CD14-positive monocyte (primary cell): Measurements from ENCODE around the gene TFB1M. TPM values are rescaled to one million over a fixed set of nuclear protein-coding genes. Genes with fewer than 3 reads are reported as not detected.

Experiments
- DNase-seq, 3 donors: peaks; one replicate each; pipeline ENCODE4 v3.0.0-alpha.2; 2011 to 2022
- H2AFZ ChIP-seq: 2 replicates; pipeline ENCODE4 v1.6.0; 2012; ENCODE audit warnings: mild to moderate bottlenecking, low read depth, low read length, inconsistent platforms; ENCODE audit not compliant: insufficient read depth, poor library complexity, severe bottlenecking
- H3K27ac ChIP-seq, 2 donors: 1 replicate in 1 of 2; 2 replicates in 1 of 2; pipeline ENCODE4 v1.5.1; 2012 to 2013; ENCODE audit warnings: low read length in 2 of 2, control low read depth in 1 of 2, inconsistent platforms in 1 of 2, low read depth in 1 of 2, mild to moderate bottlenecking in 1 of 2
- H3K27me3 ChIP-seq, 2 donors: one replicate each; pipeline versions ENCODE4 v1.6.0 to v1.6.1; 2011 to 2013; ENCODE audit warnings: low read length in 2 of 2; ENCODE audit not compliant: control insufficient read depth in 2 of 2, insufficient read depth in 2 of 2
- H3K36me3 ChIP-seq, 2 donors: replicated peaks in 1 of 2; 1 replicate in 1 of 2; 2 replicates in 1 of 2; pipeline versions ENCODE4 v1.5.1 to v1.6.1; 2012 to 2013; ENCODE audit warnings: low read length in 2 of 2, control low read depth in 1 of 2, inconsistent platforms in 1 of 2, mild to moderate bottlenecking in 1 of 2; ENCODE audit not compliant: insufficient read depth in 2 of 2, control insufficient read depth in 1 of 2
- H3K4me1 ChIP-seq, 2 donors: 1 replicate in 1 of 2; 2 replicates in 1 of 2; pipeline versions ENCODE4 v1.5.1 to v1.6.1; 2012 to 2013; ENCODE audit warnings: low read length in 2 of 2, control low read depth in 1 of 2, inconsistent platforms in 1 of 2, mild to moderate bottlenecking in 1 of 2, moderate library complexity in 1 of 2; ENCODE audit not compliant: insufficient read depth in 2 of 2, control insufficient read depth in 1 of 2
- H3K4me2 ChIP-seq: replicated peaks from 2 replicates; pipeline ENCODE3; 2012; ENCODE audit warnings: low read length, moderate library complexity, mild to moderate bottlenecking; ENCODE audit not compliant: poor library complexity, severe bottlenecking; ENCODE audit errors: extremely low read depth
- H3K4me3 ChIP-seq, 3 experiments: fragments of 200-600 bp in 1 of 3; sonication (generic) in 1 of 3; replicated peaks in 1 of 3; 1 replicate in 2 of 3; 2 replicates in 1 of 3; pipeline ENCODE4 v1.5.1; 2011 to 2013; ENCODE audit warnings: low read length in 3 of 3, mild to moderate bottlenecking in 3 of 3, control low read depth in 2 of 3, low read depth in 2 of 3, inconsistent platforms in 1 of 3, moderate library complexity in 1 of 3
- H3K79me2 ChIP-seq: 2 replicates; pipeline ENCODE4 v1.6.0; 2012; ENCODE audit warnings: mild to moderate bottlenecking, control low read depth, inconsistent platforms, low read length, moderate library complexity; ENCODE audit not compliant: insufficient read depth
- H3K9ac ChIP-seq: 2 replicates; pipeline ENCODE4 v1.6.0; 2017; ENCODE audit warnings: low read length, mild to moderate bottlenecking; ENCODE audit not compliant: insufficient read depth, poor library complexity, severe bottlenecking
- H3K9me3 ChIP-seq, 2 donors: replicated peaks in 1 of 2; 1 replicate in 1 of 2; 2 replicates in 1 of 2; pipeline versions ENCODE4 v1.5.1 to v1.6.1; 2012 to 2013; ENCODE audit warnings: low read length in 2 of 2, control low read depth in 1 of 2; ENCODE audit not compliant: control insufficient read depth in 1 of 2, insufficient read depth in 1 of 2
- H4K20me1 ChIP-seq: 2 replicates; pipeline ENCODE4 v1.6.0; 2012; ENCODE audit warnings: mild to moderate bottlenecking, low read length, control low read depth, moderate library complexity; ENCODE audit not compliant: insufficient read depth
- H3K27ac Mint-ChIP-seq, 7 donors: one replicate each; pipeline ENCODE4 v1.8.0; 2020; ENCODE audit warnings: mild to moderate bottlenecking in 7 of 7, mixed read lengths in 7 of 7, moderate library complexity in 6 of 7, inconsistent platforms in 2 of 7
- H3K27me3 Mint-ChIP-seq, 3 donors: one replicate each; pipeline ENCODE4 v1.8.0; 2021 to 2022; ENCODE audit warnings: low read depth in 3 of 3, mild to moderate bottlenecking in 3 of 3, mixed read lengths in 3 of 3, moderate library complexity in 3 of 3, inconsistent platforms in 1 of 3
- H3K36me3 Mint-ChIP-seq, 2 donors: one replicate each; pipeline ENCODE4 v1.8.0; 2020; ENCODE audit warnings: mixed read lengths in 2 of 2, inconsistent platforms in 1 of 2, mild to moderate bottlenecking in 1 of 2
- H3K4me1 Mint-ChIP-seq: one replicate; pipeline ENCODE4 v1.8.0; 2020; ENCODE audit warnings: mild to moderate bottlenecking, mixed read lengths
- H3K4me3 Mint-ChIP-seq, 2 donors: one replicate each; pipeline ENCODE4 v1.8.0; 2020; ENCODE audit warnings: mild to moderate bottlenecking in 2 of 2, mixed read lengths in 2 of 2, moderate library complexity in 1 of 2
- H3K9me3 Mint-ChIP-seq, 7 donors: one replicate each; pipeline ENCODE4 v1.8.0; 2020 to 2022; ENCODE audit warnings: mixed read lengths in 7 of 7, mild to moderate bottlenecking in 6 of 7, moderate library complexity in 6 of 7, inconsistent platforms in 2 of 7
- WGBS: methylation state at CpG from one replicate; pipeline ENCODE4 v1.1.5; 2013; ENCODE audit warnings: missing lambda C conversion rate; ENCODE audit not compliant: insufficient coverage; 5-methylcytosine and 5-hydroxymethylcytosine counted together
- intact Hi-C, 2 donors: fragments of 100-400 bp; cut with micrococcal nuclease; formaldehyde crosslinking; loops; one replicate each; pipeline versions ENCODE4 v1.15.0 to v1.15.1; 2023
- polyA plus RNA-seq, 3 donors: library from polyadenylated mRNA; depleted of rRNA in 1 of 3; unstranded in 2 of 3; stranded (reverse) in 1 of 3; fragments of 300-500 nt in 2 of 3; fragments of >200 nt in 1 of 3; fragmentation: Illumina TruSeq in 2 of 3; gene quantifications; 1 replicate in 2 of 3; 2 replicates in 1 of 3; pipeline ENCODE4 v1.2.3, GENCODE V29; 2012 to 2021
- TF ChIP-seq, protein P1 (sequence below): fragments of 200-600 bp; IDR thresholded peaks from one replicate; pipeline ENCODE4 v1.8.0; 2022; ENCODE audit warnings: antibody characterized with exemption, mild to moderate bottlenecking

Gene TFB1M
- polyA plus RNA-seq, 3 donors: 4.8 to 5.4 (median 4.8) TPM

- no peaks in the 10 kb centered on the region for H3K27me3 ChIP-seq
- H3K9ac ChIP-seq: no peak overlapping the region
- H3K36me3 ChIP-seq: no peaks in the 10 kb centered on the region
- TF ChIP-seq, protein P1, sequence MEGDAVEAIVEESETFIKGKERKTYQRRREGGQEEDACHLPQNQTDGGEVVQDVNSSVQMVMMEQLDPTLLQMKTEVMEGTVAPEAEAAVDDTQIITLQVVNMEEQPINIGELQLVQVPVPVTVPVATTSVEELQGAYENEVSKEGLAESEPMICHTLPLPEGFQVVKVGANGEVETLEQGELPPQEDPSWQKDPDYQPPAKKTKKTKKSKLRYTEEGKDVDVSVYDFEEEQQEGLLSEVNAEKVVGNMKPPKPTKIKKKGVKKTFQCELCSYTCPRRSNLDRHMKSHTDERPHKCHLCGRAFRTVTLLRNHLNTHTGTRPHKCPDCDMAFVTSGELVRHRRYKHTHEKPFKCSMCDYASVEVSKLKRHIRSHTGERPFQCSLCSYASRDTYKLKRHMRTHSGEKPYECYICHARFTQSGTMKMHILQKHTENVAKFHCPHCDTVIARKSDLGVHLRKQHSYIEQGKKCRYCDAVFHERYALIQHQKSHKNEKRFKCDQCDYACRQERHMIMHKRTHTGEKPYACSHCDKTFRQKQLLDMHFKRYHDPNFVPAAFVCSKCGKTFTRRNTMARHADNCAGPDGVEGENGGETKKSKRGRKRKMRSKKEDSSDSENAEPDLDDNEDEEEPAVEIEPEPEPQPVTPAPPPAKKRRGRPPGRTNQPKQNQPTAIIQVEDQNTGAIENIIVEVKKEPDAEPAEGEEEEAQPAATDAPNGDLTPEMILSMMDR: no peak
- H2AFZ ChIP-seq: no peak overlapping the region
- Mint-ChIP-seq H3K36me3 (no peaks in the 10 kb centered on the region), H3K9me3 (peaks cover 0 to 12% (median 5%) of the 10 kb centered on the region in 7 donors), H3K4me3 (no peak overlapping the region), H3K4me1 (no peaks in the 10 kb centered on the region), H3K27me3 (peaks cover 0 to 2% (median 1%) of the 10 kb centered on the region in 3 donors), H3K27ac (no peak overlapping the region)
- H3K9me3 ChIP-seq: peaks cover 0 to 6% of the 10 kb centered on the region in 2 donors
- H3K27ac ChIP-seq: no peak overlapping the region
- DNase-seq: no peak
- 93% methylated on average over 5 of the region's 19 CpGs for WGBS
- H3K79me2 ChIP-seq: no peaks in the 10 kb centered on the region
- intact Hi-C loops: no loop called here
- H3K4me2 ChIP-seq: no peak overlapping the region
- H3K4me1 ChIP-seq: no peaks in the 10 kb centered on the region
- no peaks in the 10 kb centered on the region for H4K20me1 ChIP-seq
- H3K4me3 ChIP-seq: no peak overlapping the region
These were observed 73.2 kb downstream of the TFB1M start for GRCh38 chr6:155240905-155241600.

DNA sequence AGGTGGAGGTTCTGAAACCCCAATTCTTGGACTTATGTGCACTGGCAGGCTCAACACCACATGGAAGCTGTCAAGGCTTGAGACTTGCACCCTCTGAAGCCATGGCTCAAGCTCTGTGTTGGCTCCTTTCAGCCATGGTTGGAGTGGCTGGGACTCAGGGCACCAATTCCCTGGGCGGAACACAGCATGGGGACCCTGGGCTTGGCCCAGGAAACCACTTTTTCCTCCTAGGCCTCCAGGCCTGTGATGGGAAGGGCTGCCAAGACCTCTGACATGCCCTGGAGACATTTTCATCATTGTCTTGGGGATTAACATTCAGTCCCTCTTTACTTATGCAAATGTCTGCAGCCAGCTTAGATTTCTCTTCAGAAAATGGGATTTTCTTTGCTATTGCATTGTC is 76.7 kb downstream of the TFB1M start:
- no peaks in the 10 kb centered on the region for H4K20me1 ChIP-seq
- no peaks in the 10 kb centered on the region for H3K4me1 Mint-ChIP-seq
- H3K27ac Mint-ChIP-seq: no peak overlapping the region
- H2AFZ ChIP-seq: no peak overlapping the region
- intact Hi-C loops: no loop called here
- H3K27me3 ChIP-seq: no peaks in the 10 kb centered on the region
- 71% methylated on average over 1 of the region's 1 CpG for WGBS
- H3K79me2 ChIP-seq: no peaks in the 10 kb centered on the region
- TF ChIP-seq, protein P1: no peak
- H3K9me3 ChIP-seq: peaks cover 0 to 6% of the 10 kb centered on the region in 2 donors
- H3K4me3 ChIP-seq: no peak overlapping the region
- H3K27me3 Mint-ChIP-seq: peaks cover 0 to 2% (median 1%) of the 10 kb centered on the region in 3 donors
- H3K36me3 ChIP-seq: no peaks in the 10 kb centered on the region
- no peak overlapping the region for H3K4me2 ChIP-seq
- no peaks in the 10 kb centered on the region for H3K4me1 ChIP-seq
- no peaks in the 10 kb centered on the region for H3K36me3 Mint-ChIP-seq
- H3K9ac ChIP-seq: no peak overlapping the region
- no peak overlapping the region for H3K27ac ChIP-seq
- H3K9me3 Mint-ChIP-seq: peaks cover 0 to 12% (median 5%) of the 10 kb centered on the region in 7 donors
- DNase-seq: no peak
- H3K4me3 Mint-ChIP-seq: no peak overlapping the region
